RWPE2 (cell line): ENCODE measurements around the gene BCL2.

ENCODE experiments used
- ATAC-seq: fragments of 200-7000 bp; cut with Tn5 transposase; 3 replicates; pipeline ENCODE4 v1.9.1; 2021; ENCODE audit warnings: low read depth
- DNase-seq: peaks from one replicate; pipeline ENCODE4 v3.0.0-alpha.2; 2020; ENCODE audit warnings: low spot score
- H3K27ac ChIP-seq: fragments of 450-650 bp; 2 replicates; pipeline ENCODE4 v1.5.1; 2017; ENCODE audit warnings: mild to moderate bottlenecking; ENCODE audit not compliant: poor library complexity, severe bottlenecking
- H3K27me3 ChIP-seq: fragments of 250-450 bp; sonication (Bioruptor Pico); 2 replicates; pipeline ENCODE4 v1.5.1; 2021; ENCODE audit warnings: mild to moderate bottlenecking, moderate library complexity; ENCODE audit not compliant: insufficient read depth, poor library complexity, severe bottlenecking
- H3K36me3 ChIP-seq: fragments of 250-450 bp; sonication (Bioruptor Pico); 2 replicates; pipeline ENCODE4 v1.5.1; 2020; ENCODE audit warnings: low read depth, mild to moderate bottlenecking, moderate library complexity
- H3K4me1 ChIP-seq: fragments of 250-450 bp; sonication (Bioruptor Pico); 2 replicates; pipeline ENCODE4 v1.5.1; 2021; ENCODE audit warnings: mild to moderate bottlenecking, moderate library complexity; ENCODE audit not compliant: insufficient read depth, poor library complexity, severe bottlenecking
- H3K4me3 ChIP-seq: fragments of 250-450 bp; sonication (Bioruptor Pico); 2 replicates; pipeline ENCODE4 v1.5.1; 2021; ENCODE audit warnings: mild to moderate bottlenecking, moderate library complexity; ENCODE audit not compliant: severe bottlenecking
- H3K9me3 ChIP-seq: fragments of 250-450 bp; sonication (Bioruptor Pico); 2 replicates; pipeline ENCODE4 v1.5.1; 2021; ENCODE audit warnings: mild to moderate bottlenecking, moderate library complexity; ENCODE audit not compliant: severe bottlenecking
- CTCF ChIP-seq: fragments of 450-650 bp; IDR thresholded peaks from one replicate; pipeline ENCODE4 v1.5.1; 2017; ENCODE audit warnings: mild to moderate bottlenecking, moderate library complexity; ENCODE audit not compliant: poor library complexity, severe bottlenecking

BCL2 gene

DNA sequence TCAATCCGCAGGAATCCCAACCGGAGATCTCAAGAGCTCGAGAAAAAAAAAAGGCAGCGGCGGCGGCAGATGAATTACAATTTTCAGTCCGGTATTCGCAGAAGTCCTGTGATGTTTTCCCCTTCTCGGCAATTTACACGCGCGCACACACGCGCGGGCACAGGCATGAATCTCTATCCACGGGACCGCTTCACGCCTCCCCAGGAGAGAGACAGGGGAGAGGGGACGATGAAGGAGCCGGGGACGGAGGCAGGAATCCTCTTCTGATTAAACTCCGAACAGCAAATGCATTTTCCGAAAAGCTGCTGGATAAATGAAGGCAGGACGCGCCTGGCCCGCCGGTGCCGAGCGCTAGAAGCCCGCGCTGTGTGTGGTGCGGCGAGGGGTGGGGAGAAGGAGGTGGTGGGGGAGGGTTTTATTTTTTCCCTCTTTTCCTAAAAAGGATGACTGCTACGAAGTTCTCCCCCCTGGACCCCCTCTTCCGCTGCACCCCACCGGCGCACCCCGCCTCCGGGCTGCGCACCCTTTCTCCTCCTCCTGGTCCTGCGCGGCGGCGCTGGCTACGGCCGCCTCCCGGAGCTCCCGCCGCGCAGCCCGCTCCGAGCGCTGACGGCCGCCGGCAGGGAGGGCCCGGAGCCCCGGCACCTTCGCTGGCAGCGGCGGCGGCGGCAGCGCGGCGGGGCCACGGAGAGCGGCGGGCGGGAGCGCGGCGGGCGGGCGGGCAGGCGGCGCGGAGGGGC, at the start of gene BCL2:
Gene BCL2, minus strand, starts transcription at position 387 of the 740 bp plus-strand sequence.
- H3K36me3 ChIP-seq = no peaks in the 10 kb centered on the region
- peak within 1 kb of the TSS; percentile 29 for H3K27ac ChIP-seq
- peaks cover 4% of the 10 kb centered on the region for H3K4me1 ChIP-seq
- H3K27me3 ChIP-seq = peaks cover 33% of the 10 kb centered on the region
- no peak for DNase-seq
- peak; percentile 56 for ATAC-seq
- no peak for TF ChIP-seq CTCF
- no peaks in the 10 kb centered on the region for H3K9me3 ChIP-seq
- peak within 1 kb of the TSS; percentile 55 for H3K4me3 ChIP-seq

DNA sequence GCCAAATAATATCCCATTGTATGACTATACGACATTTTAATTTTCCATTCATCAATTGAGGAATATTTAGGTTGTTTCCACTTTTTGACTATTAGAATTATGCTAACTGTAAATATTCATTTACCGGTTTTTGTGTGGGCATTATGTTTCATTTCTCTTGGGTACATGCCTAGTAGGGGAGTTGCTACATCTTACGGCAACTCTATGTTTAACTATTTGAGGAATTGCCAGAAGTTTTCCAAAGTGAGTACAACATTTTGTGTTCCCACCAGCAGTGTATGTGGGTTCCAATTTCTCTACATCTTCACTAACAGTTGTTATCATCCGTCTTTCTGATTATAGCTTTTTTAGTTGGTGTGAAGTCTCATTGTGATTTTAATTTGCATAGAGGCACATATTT, 49.0 kb upstream of the BCL2 start:
- no peak overlapping the region for H3K4me3 ChIP-seq
- DNase-seq (no peak), ATAC-seq (no peak)
- H3K9me3 ChIP-seq = no peaks in the 10 kb centered on the region
- no peak for TF ChIP-seq CTCF
- peak overlapping the region; percentile 91 for H3K27ac ChIP-seq
- no peaks in the 10 kb centered on the region for H3K27me3 ChIP-seq
- H3K36me3 ChIP-seq = peaks cover 16% of the 10 kb centered on the region
- peaks cover 10% of the 10 kb centered on the region for H3K4me1 ChIP-seq

DNA sequence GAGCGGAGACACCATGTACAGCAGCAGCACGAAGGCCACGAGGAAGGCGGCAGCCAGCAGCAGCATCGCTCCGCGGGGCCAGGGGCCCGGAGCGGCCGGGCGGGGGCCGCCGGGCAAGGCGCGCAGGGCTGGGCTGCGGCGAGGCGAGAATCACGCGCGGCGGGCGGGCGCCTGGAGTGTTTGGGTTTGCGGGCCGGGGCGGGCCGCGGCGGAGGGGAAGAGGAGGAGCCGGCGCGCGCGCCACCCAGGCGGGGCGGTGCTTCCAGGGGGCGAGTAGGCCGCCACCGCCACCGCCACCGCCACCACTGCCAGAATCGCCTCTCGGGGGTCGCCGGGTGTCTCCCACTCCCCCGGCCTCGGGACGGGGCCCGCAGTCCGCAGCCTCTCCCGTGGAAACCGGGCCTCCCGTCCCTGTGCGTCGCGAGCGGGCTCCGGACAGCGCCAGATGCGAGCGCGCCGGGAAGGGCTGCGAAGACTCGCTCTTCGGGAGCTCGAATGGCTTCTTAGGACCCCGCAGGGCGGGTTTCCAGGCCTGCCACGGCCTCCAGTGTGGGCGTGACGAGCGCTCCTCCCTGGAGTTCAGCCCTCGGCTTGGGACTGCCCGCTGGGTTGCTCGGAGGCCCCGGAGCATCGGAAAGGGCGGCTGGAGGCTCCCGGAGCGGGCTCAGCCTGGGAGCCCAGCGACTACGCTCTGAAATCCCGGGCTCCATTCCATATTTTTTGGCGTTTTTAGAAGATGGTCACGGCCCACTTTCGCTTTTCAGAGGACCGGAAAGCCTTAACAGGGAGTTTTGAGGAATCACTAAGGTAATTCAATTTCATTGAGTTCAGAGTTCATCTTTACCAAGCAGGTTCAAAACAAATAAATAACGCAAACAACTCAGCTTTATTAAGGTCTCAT, 47.7 kb upstream of the BCL2 start, which contains the start of gene KDSR:
Gene KDSR, minus strand, starts transcription at position 154 of the 901 bp plus-strand sequence. Its CDS starts 88 bp downstream, at position 66.
- DNase-seq (peak; percentile 92), ATAC-seq (peak; percentile 92)
- Histone ChIP-seq H3K4me1 (peaks cover 10% of the 10 kb centered on the region), H3K9me3 (no peaks in the 10 kb centered on the region), H3K27ac (peak within 1 kb of the TSS; percentile 91), H3K4me3 (peak within 1 kb of the TSS; percentile 80), H3K27me3 (no peaks in the 10 kb centered on the region), H3K36me3 (peaks cover 25% of the 10 kb centered on the region)
- TF ChIP-seq CTCF = no peak

DNA sequence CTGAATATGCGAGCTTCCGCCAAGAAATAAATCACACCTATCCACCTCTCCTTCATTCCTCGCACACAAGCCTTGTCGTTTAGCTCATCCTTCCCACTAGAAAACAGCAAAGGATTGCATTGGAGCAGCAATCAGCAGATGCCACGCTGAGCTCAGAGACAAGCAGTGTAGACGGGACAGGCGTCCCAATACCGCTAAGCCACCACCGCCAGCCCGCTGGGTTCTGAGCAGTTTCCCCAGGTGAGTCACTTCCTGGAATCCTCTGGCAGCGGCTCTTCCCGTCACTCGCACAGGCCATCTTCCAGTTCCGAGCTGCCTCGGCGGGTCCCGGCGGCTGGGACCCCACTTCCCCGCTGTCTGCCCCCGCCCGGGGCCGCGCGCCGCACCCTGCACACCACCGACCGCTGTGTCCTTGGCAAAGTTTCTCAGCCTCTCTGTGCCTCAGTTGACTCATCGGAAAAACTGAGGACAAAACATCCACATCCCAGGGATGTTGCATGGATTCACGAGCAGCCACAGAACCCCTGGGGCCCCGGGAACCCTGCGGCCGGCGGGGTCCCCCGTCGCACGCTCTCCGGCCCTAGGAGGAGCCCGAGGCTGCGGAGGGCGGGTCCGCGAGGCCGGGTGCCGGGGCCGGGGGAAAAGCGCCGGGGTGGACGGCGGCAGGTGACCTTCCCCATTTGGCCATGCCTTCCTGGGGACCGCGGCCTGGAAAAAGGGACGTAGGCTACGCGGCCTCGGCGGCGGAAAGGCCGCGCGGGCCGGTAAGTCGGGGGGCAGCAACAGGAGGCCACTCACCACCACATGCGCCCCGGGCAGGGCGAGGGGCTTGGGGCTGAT, 46.9 kb upstream of the BCL2 start:
- no peak for TF ChIP-seq CTCF
- peaks cover 10% of the 10 kb centered on the region for H3K4me1 ChIP-seq
- peak overlapping the region; percentile 91 for H3K27ac ChIP-seq
- peak; percentile 71 for DNase-seq
- H3K36me3 ChIP-seq = peaks cover 34% of the 10 kb centered on the region
- H3K4me3 ChIP-seq = peak overlapping the region; percentile 80
- H3K9me3 ChIP-seq = no peaks in the 10 kb centered on the region
- no peaks in the 10 kb centered on the region for H3K27me3 ChIP-seq
- peak; percentile 72 for ATAC-seq
